ENCODE results near the gene FBXO28.
"Not testable (repeated sequence)": the region's sequence is repeated elsewhere in the genome, so short reads cannot be mapped to it uniquely, and the experiment has no call there.

Gene FBXO28

GRCh38 chr1:224113918-224114786, at the start of gene FBXO28:
Gene FBXO28 (plus strand): TSS chr1:224114111. CDS start chr1:224114130, 19 bp downstream.
- no peaks in the 10 kb centered on the region for H3K27me3 Mint-ChIP-seq
- H3K36me3 Mint-ChIP-seq (ENCODE audit: low read depth) = peaks cover 18% of the 10 kb centered on the region
- H3K27ac Mint-ChIP-seq = peak within 1 kb of the TSS; percentile 88
- H3K4me3 Mint-ChIP-seq = peak within 1 kb of the TSS; percentile 85
- H3K4me1 Mint-ChIP-seq (ENCODE audit: low read depth) = peaks cover 36% of the 10 kb centered on the region
- no peaks in the 10 kb centered on the region for H3K9me3 Mint-ChIP-seq

- no peak overlapping the region for H3K4me3 Mint-ChIP-seq
- peaks cover 14% of the 10 kb centered on the region for H3K4me1 Mint-ChIP-seq (ENCODE audit: low read depth)
These were observed 49.8 kb upstream of the FBXO28 start for GRCh38 chr1:224064150-224064549.

GRCh38 chr1:224065455-224065854, 48.5 kb upstream of the FBXO28 start:
- no peak overlapping the region for H3K4me3 Mint-ChIP-seq

More at GRCh38 chr1:224064150-224064549, 49.8 kb upstream of the FBXO28 start:
- no peaks in the 10 kb centered on the region for H3K36me3 Mint-ChIP-seq (ENCODE audit: low read depth)
- no peaks in the 10 kb centered on the region for H3K9me3 Mint-ChIP-seq
- no peak overlapping the region for H3K27ac Mint-ChIP-seq
- no peaks in the 10 kb centered on the region for H3K27me3 Mint-ChIP-seq

GRCh38 chr1:224067207-224067606, 46.7 kb upstream of the FBXO28 start:
- no peaks in the 10 kb centered on the region for H3K9me3 Mint-ChIP-seq
- H3K36me3 Mint-ChIP-seq (ENCODE audit: low read depth) = no peaks in the 10 kb centered on the region
- peaks cover 14% of the 10 kb centered on the region for H3K4me1 Mint-ChIP-seq (ENCODE audit: low read depth)
- no peak overlapping the region for H3K27ac Mint-ChIP-seq
- peaks cover 10% of the 10 kb centered on the region for H3K27me3 Mint-ChIP-seq
- no peak overlapping the region for H3K4me3 Mint-ChIP-seq

More at GRCh38 chr1:224065455-224065854, 48.5 kb upstream of the FBXO28 start:
- H3K27me3 Mint-ChIP-seq = peaks cover 5% of the 10 kb centered on the region
- peaks cover 14% of the 10 kb centered on the region for H3K4me1 Mint-ChIP-seq (ENCODE audit: low read depth)
- peak overlapping the region; percentile 45 for H3K27ac Mint-ChIP-seq
- H3K36me3 Mint-ChIP-seq (ENCODE audit: low read depth) = no peaks in the 10 kb centered on the region
- no peaks in the 10 kb centered on the region for H3K9me3 Mint-ChIP-seq

- H3K4me1 Mint-ChIP-seq (ENCODE audit: low read depth) = peaks cover 14% of the 10 kb centered on the region
- H3K27ac Mint-ChIP-seq = no peak overlapping the region
- no peaks in the 10 kb centered on the region for H3K9me3 Mint-ChIP-seq
- no peak overlapping the region for H3K4me3 Mint-ChIP-seq
- no peaks in the 10 kb centered on the region for H3K36me3 Mint-ChIP-seq (ENCODE audit: low read depth)
- H3K27me3 Mint-ChIP-seq = peaks cover 16% of the 10 kb centered on the region
These were observed 46.1 kb upstream of the FBXO28 start for GRCh38 chr1:224067621-224068457.

- Mint-ChIP-seq H3K36me3 (ENCODE audit: low read depth) (no peaks in the 10 kb centered on the region), H3K9me3 (no peaks in the 10 kb centered on the region), H3K27me3 (peaks cover 18% of the 10 kb centered on the region), H3K4me3 (no peak overlapping the region), H3K27ac (no peak overlapping the region), H3K4me1 (ENCODE audit: low read depth) (peaks cover 14% of the 10 kb centered on the region)
These were observed 45.3 kb upstream of the FBXO28 start for GRCh38 chr1:224068458-224069072.

- H3K4me3 Mint-ChIP-seq = no peak overlapping the region
- peaks cover 14% of the 10 kb centered on the region for H3K4me1 Mint-ChIP-seq (ENCODE audit: low read depth)
- no peak overlapping the region for H3K27ac Mint-ChIP-seq
- no peaks in the 10 kb centered on the region for H3K36me3 Mint-ChIP-seq (ENCODE audit: low read depth)
- H3K9me3 Mint-ChIP-seq = no peaks in the 10 kb centered on the region
- peaks cover 18% of the 10 kb centered on the region for H3K27me3 Mint-ChIP-seq
These were observed 44.8 kb upstream of the FBXO28 start for GRCh38 chr1:224069138-224069537.

- peaks cover 18% of the 10 kb centered on the region for H3K27me3 Mint-ChIP-seq
These were observed 43.4 kb upstream of the FBXO28 start for GRCh38 chr1:224070521-224070920.

GRCh38 chr1:224076407-224076806, 37.5 kb upstream of the FBXO28 start:
- Mint-ChIP-seq H3K4me1 (ENCODE audit: low read depth) (peaks cover 7% of the 10 kb centered on the region), H3K9me3 (no peaks in the 10 kb centered on the region), H3K27ac (no peak overlapping the region), H3K27me3 (peaks cover 13% of the 10 kb centered on the region), H3K36me3 (ENCODE audit: low read depth) (no peaks in the 10 kb centered on the region), H3K4me3 (no peak overlapping the region)

More at GRCh38 chr1:224070521-224070920, 43.4 kb upstream of the FBXO28 start:
- Mint-ChIP-seq H3K4me1 (ENCODE audit: low read depth) (peaks cover 7% of the 10 kb centered on the region), H3K27ac (no peak overlapping the region), H3K4me3 (no peak overlapping the region), H3K36me3 (ENCODE audit: low read depth) (no peaks in the 10 kb centered on the region), H3K9me3 (no peaks in the 10 kb centered on the region)

- not testable (repeated sequence) for H3K27ac Mint-ChIP-seq; H3K4me3 Mint-ChIP-seq; H3K4me1 Mint-ChIP-seq (ENCODE audit: low read depth); H3K27me3 Mint-ChIP-seq; H3K9me3 Mint-ChIP-seq; H3K36me3 Mint-ChIP-seq (ENCODE audit: low read depth)
These were observed 34.3 kb upstream of the FBXO28 start for GRCh38 chr1:224079644-224080043.

- no peak overlapping the region for H3K27ac Mint-ChIP-seq
- no peaks in the 10 kb centered on the region for H3K27me3 Mint-ChIP-seq
- H3K4me1 Mint-ChIP-seq (ENCODE audit: low read depth) = peaks cover 7% of the 10 kb centered on the region
- H3K36me3 Mint-ChIP-seq (ENCODE audit: low read depth) = no peaks in the 10 kb centered on the region
- no peak overlapping the region for H3K4me3 Mint-ChIP-seq
- H3K9me3 Mint-ChIP-seq = no peaks in the 10 kb centered on the region
These were observed 33.7 kb upstream of the FBXO28 start for GRCh38 chr1:224080115-224080774.

GRCh38 chr1:224081604-224082003, 32.3 kb upstream of the FBXO28 start:
- Mint-ChIP-seq H3K9me3 (no peaks in the 10 kb centered on the region), H3K4me3 (no peak overlapping the region), H3K27me3 (peaks cover 3% of the 10 kb centered on the region), H3K36me3 (ENCODE audit: low read depth) (no peaks in the 10 kb centered on the region), H3K27ac (no peak overlapping the region), H3K4me1 (ENCODE audit: low read depth) (peaks cover 7% of the 10 kb centered on the region)

GRCh38 chr1:224082146-224082545, 31.8 kb upstream of the FBXO28 start:
- Mint-ChIP-seq H3K4me1 (ENCODE audit: low read depth) (peaks cover 7% of the 10 kb centered on the region), H3K9me3 (no peaks in the 10 kb centered on the region), H3K27ac (no peak overlapping the region), H3K4me3 (no peak overlapping the region), H3K27me3 (peaks cover 5% of the 10 kb centered on the region), H3K36me3 (ENCODE audit: low read depth) (no peaks in the 10 kb centered on the region)

- H3K4me3 Mint-ChIP-seq = no peak overlapping the region
- H3K9me3 Mint-ChIP-seq = no peaks in the 10 kb centered on the region
- peaks cover 7% of the 10 kb centered on the region for H3K4me1 Mint-ChIP-seq (ENCODE audit: low read depth)
- no peak overlapping the region for H3K27ac Mint-ChIP-seq
- peaks cover 8% of the 10 kb centered on the region for H3K27me3 Mint-ChIP-seq
- H3K36me3 Mint-ChIP-seq (ENCODE audit: low read depth) = no peaks in the 10 kb centered on the region
These were observed 29.0 kb upstream of the FBXO28 start for GRCh38 chr1:224084867-224085266.
